Natural killer cell (primary cell): ENCODE results near the gene GATD1. TPM values are rescaled to one million over a fixed set of nuclear protein-coding genes. Genes with fewer than 3 reads are reported as not detected.

Experiments
- ATAC-seq, 3 donors: fragments of 150-1000 bp in 2 of 3; fragments of 200-7000 bp in 1 of 3; cut with Tn5 transposase; 1 replicate in 1 of 3; 2 replicates in 2 of 3; pipeline ENCODE4 v1.10.0; 2021; ENCODE audit warnings: mild to moderate bottlenecking in 2 of 3, moderate library complexity in 2 of 3
- DNase-seq, 2 donors: peaks; one replicate each; pipeline versions ENCODE4 v3.0.0 to v3.0.0-alpha.2; 2013 to 2021; ENCODE audit warnings: mixed read lengths in 1 of 2
- H3K27ac ChIP-seq: one replicate; pipeline ENCODE4 v1.5.1; 2013; ENCODE audit warnings: mild to moderate bottlenecking, low read length
- H3K27me3 ChIP-seq: one replicate; pipeline ENCODE4 v1.6.1; 2013; ENCODE audit warnings: low read length; ENCODE audit not compliant: control insufficient read depth, insufficient read depth
- H3K36me3 ChIP-seq: one replicate; pipeline ENCODE4 v1.6.1; 2013; ENCODE audit warnings: low read length; ENCODE audit not compliant: control insufficient read depth, insufficient read depth
- H3K4me1 ChIP-seq: one replicate; pipeline ENCODE4 v1.6.1; 2013; ENCODE audit warnings: low read length; ENCODE audit not compliant: control insufficient read depth, insufficient read depth
- H3K4me3 ChIP-seq: one replicate; pipeline ENCODE4 v1.5.1; 2013; ENCODE audit warnings: low read length
- H3K9me3 ChIP-seq: one replicate; pipeline ENCODE4 v1.6.1; 2013; ENCODE audit warnings: low read length; ENCODE audit not compliant: control insufficient read depth, insufficient read depth
- H3K27ac Mint-ChIP-seq, 2 donors: one replicate each; pipeline ENCODE4 v1.8.0; 2022; ENCODE audit warnings: mild to moderate bottlenecking in 2 of 2, mixed read lengths in 2 of 2, moderate library complexity in 1 of 2
- H3K27me3 Mint-ChIP-seq, 2 donors: one replicate each; pipeline ENCODE4 v1.8.0; 2022; ENCODE audit warnings: low read depth in 2 of 2, mixed read lengths in 2 of 2
- H3K36me3 Mint-ChIP-seq: one replicate; pipeline ENCODE4 v1.8.0; 2022; ENCODE audit warnings: mixed read lengths
- H3K4me1 Mint-ChIP-seq, 2 donors: one replicate each; pipeline ENCODE4 v1.8.0; 2022; ENCODE audit warnings: mixed read lengths in 2 of 2
- H3K4me3 Mint-ChIP-seq: one replicate; pipeline ENCODE4 v1.8.0; 2022; ENCODE audit warnings: mild to moderate bottlenecking, moderate library complexity, mixed read lengths
- H3K9me3 Mint-ChIP-seq, 2 donors: one replicate each; pipeline ENCODE4 v1.8.0; 2022; ENCODE audit warnings: mixed read lengths in 2 of 2
- WGBS: methylation state at CpG from one replicate; pipeline ENCODE4 v1.1.7; 2013; ENCODE audit warnings: missing lambda C conversion rate; ENCODE audit not compliant: insufficient coverage; 5-methylcytosine and 5-hydroxymethylcytosine counted together
- intact Hi-C: fragments of 100-400 bp; cut with micrococcal nuclease; formaldehyde crosslinking; loops from one replicate; pipeline ENCODE4 v1.14.2; 2022
- total RNA-seq, 4 donors: library from RNA; stranded (reverse); fragments of 120-200 nt in 1 of 4; gene quantifications; one replicate each; pipeline versions ENCODE4 v1.2.3 to v1.2.4, GENCODE V29; 2013 to 2022
- TF ChIP-seq, protein P1 (sequence below): fragments of 200-600 bp; IDR thresholded peaks from one replicate; pipeline ENCODE4 v1.8.0; 2022; ENCODE audit warnings: antibody characterized with exemption

The GATD1 gene
- total RNA-seq, 3 donors from 2014 or later (not counting 1 experiment from before 2014, with no cell fraction given) = 40.4 to 43.1 (median 42.1) TPM

DNA sequence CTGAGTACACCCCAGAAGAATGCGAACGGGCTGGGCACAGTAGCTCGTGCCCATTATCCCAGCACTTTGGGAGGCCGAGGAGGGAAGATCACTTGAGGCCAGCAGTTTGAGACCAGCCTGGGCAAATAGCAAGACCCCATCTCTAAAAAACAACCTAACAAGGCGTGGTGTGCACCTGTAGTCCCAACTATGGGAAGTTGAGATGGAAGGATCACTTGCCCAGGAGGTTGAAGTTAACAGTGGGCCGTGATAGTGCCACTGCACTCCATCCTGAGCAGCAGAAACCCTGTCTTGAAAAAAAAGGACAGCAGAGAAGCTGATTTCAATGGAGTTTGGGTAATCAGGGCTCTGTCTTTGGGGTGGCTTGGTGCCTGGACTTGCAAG, 35.8 kb upstream of the GATD1 start:
- DNase-seq = no peak
- Mint-ChIP-seq H3K36me3 (no peaks in the 10 kb centered on the region), H3K4me3 (no peak overlapping the region), H3K4me1 (peaks cover 22% of the 10 kb centered on the region in 2 donors), H3K9me3 (no peaks in the 10 kb centered on the region), H3K27me3 (no peaks in the 10 kb centered on the region), H3K27ac (no peak overlapping the region)
- Histone ChIP-seq H3K4me1 (peaks cover 29% of the 10 kb centered on the region), H3K36me3 (peaks cover 26% of the 10 kb centered on the region), H3K27ac (no peak overlapping the region), H3K9me3 (no peaks in the 10 kb centered on the region), H3K27me3 (no peaks in the 10 kb centered on the region), H3K4me3 (no peak overlapping the region)
- TF ChIP-seq, protein P1, sequence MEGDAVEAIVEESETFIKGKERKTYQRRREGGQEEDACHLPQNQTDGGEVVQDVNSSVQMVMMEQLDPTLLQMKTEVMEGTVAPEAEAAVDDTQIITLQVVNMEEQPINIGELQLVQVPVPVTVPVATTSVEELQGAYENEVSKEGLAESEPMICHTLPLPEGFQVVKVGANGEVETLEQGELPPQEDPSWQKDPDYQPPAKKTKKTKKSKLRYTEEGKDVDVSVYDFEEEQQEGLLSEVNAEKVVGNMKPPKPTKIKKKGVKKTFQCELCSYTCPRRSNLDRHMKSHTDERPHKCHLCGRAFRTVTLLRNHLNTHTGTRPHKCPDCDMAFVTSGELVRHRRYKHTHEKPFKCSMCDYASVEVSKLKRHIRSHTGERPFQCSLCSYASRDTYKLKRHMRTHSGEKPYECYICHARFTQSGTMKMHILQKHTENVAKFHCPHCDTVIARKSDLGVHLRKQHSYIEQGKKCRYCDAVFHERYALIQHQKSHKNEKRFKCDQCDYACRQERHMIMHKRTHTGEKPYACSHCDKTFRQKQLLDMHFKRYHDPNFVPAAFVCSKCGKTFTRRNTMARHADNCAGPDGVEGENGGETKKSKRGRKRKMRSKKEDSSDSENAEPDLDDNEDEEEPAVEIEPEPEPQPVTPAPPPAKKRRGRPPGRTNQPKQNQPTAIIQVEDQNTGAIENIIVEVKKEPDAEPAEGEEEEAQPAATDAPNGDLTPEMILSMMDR = no peak
- no peak for ATAC-seq
- intact Hi-C loops = no loop called here
- 97% methylated on average over 6 of the region's 6 CpGs for WGBS

DNA sequence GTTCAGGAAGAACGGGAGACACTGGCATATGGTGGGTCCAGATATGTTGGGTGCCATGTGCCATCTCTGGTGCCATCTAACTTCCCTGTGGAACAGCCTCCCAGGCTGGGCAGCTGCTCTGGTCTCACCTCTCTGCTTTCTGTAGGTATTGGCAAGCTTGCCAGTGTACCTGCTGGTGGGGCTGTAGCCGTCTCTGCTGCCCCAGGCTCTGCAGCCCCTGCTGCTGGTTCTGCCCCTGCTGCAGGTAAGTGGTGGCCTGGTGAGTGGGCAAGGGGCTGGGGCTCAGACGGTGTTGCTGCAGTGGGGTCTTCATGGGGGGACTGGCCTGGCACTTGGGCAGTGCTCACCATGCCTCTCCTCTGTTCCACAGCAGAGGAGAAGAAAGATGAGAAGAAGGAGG, 35.1 kb upstream of the GATD1 start:
- H3K9me3 ChIP-seq = no peaks in the 10 kb centered on the region
- peaks cover 29% of the 10 kb centered on the region for H3K4me1 ChIP-seq
- peak overlapping the region; percentile 25 for H3K4me3 Mint-ChIP-seq
- H3K36me3 ChIP-seq = peaks cover 26% of the 10 kb centered on the region
- H3K27me3 Mint-ChIP-seq = no peaks in the 10 kb centered on the region
- no peaks in the 10 kb centered on the region for H3K9me3 Mint-ChIP-seq
- no peak overlapping the region for H3K4me3 ChIP-seq
- TF ChIP-seq, protein P1 = no peak
- no peaks in the 10 kb centered on the region for H3K27me3 ChIP-seq
- no peak overlapping the region for H3K27ac Mint-ChIP-seq
- H3K36me3 Mint-ChIP-seq = no peaks in the 10 kb centered on the region
- no peak overlapping the region for H3K27ac ChIP-seq
- whole genome bisulfite sequencing = 91% methylated on average over 3 of the region's 3 CpGs
- DNase-seq (no peak), ATAC-seq (no peak)
- intact Hi-C loops = no loop called here
- H3K4me1 Mint-ChIP-seq = peaks cover 22 to 26% of the 10 kb centered on the region in 2 donors

DNA sequence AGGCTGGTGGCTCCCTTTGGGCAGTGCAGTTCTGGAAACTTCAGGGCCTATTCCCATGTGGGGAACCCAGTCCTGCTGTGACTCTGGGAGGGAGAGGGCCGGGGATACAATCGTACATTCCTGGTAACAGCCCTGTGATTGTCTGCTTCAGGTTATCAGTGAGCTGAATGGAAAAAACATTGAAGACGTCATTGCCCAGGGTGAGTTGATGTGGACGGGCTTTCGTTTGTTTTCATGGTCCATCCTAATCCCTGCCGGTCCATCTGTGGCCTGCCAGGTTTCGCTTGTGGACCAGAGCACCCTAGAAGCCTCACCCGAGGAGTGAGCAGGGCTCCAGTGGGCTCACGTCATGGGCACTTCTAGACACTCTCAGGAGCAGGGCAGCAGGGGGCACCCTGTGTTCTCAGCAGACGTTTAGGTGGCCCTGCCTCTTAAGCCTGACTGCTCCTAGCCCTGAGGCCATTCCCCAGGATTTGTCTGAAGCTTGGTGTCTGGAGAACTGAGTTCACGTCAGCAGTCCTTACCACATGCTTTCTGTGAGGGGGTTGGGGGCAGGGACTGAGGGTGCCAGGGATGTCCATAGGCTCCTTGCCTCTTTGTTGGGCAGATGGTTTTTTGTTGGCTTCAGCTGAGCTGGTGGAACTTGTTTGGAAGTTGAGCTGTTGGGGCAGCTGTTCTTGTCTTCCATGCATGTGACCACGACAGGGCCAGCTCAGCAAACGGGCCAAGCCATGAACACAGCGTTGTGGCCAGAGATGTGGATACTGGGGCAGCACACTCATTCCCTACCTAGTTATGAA, 34.4 kb upstream of the GATD1 start:
- Mint-ChIP-seq H3K27me3 (no peaks in the 10 kb centered on the region), H3K27ac (peak overlapping the region; percentile 16 to 94), H3K4me1 (peaks cover 22 to 26% of the 10 kb centered on the region in 2 donors), H3K4me3 (peak overlapping the region; percentile 58), H3K36me3 (no peaks in the 10 kb centered on the region), H3K9me3 (no peaks in the 10 kb centered on the region)
- H3K4me3 ChIP-seq = no peak overlapping the region
- H3K36me3 ChIP-seq = peaks cover 26% of the 10 kb centered on the region
- H3K4me1 ChIP-seq = peaks cover 29% of the 10 kb centered on the region
- no peaks in the 10 kb centered on the region for H3K27me3 ChIP-seq
- WGBS = 80% methylated on average over 14 of the region's 14 CpGs
- intact Hi-C loops = no loop called here
- DNase-seq (no peak), ATAC-seq (no peak)
- TF ChIP-seq, protein P1 = no peak
- H3K27ac ChIP-seq = no peak overlapping the region
- no peaks in the 10 kb centered on the region for H3K9me3 ChIP-seq
